Activated T-cell treated with anti-CD3 and anti-CD28 coated beads, Interleukin-2, amount 50 U/mL, for 72 hours (primary cell): ENCODE data around the gene CLIC1. TPM values are rescaled to one million over a fixed set of nuclear protein-coding genes. Genes with fewer than 3 reads are reported as not detected.

ENCODE experiments used
- ATAC-seq, 2 donors: fragments of 150-1000 bp; cut with Tn5 transposase; replicated peaks in 1 of 2; 2 replicates each; pipeline ENCODE4 v1.10.0; 2021; ENCODE audit warnings: moderate library complexity in 2 of 2, mild to moderate bottlenecking in 1 of 2
- DNase-seq, 2 donors: peaks; one replicate each; pipeline ENCODE4 v3.0.0; 2021 to 2022; ENCODE audit warnings: mixed read lengths in 1 of 2
- H3K27ac Mint-ChIP-seq: one replicate; pipeline ENCODE4 v1.8.0; 2022; ENCODE audit warnings: mild to moderate bottlenecking, moderate library complexity, mixed read lengths
- H3K27me3 Mint-ChIP-seq: one replicate; pipeline ENCODE4 v1.8.0; 2022; ENCODE audit warnings: low read depth, mixed read lengths
- H3K36me3 Mint-ChIP-seq, 2 donors: one replicate each; pipeline ENCODE4 v1.8.0; 2022; ENCODE audit warnings: mixed read lengths in 2 of 2, mild to moderate bottlenecking in 1 of 2; ENCODE audit not compliant: insufficient read depth in 2 of 2
- H3K4me1 Mint-ChIP-seq: one replicate; pipeline ENCODE4 v1.8.0; 2022; ENCODE audit warnings: low read depth, mixed read lengths
- H3K4me3 Mint-ChIP-seq, 2 donors: one replicate each; pipeline ENCODE4 v1.8.0; 2022; ENCODE audit warnings: mild to moderate bottlenecking in 2 of 2, mixed read lengths in 2 of 2, moderate library complexity in 2 of 2
- H3K9me3 Mint-ChIP-seq, 2 donors: one replicate each; pipeline ENCODE4 v1.8.0; 2022; ENCODE audit warnings: mixed read lengths in 2 of 2
- total RNA-seq, 2 donors: library from RNA; stranded (reverse); gene quantifications; one replicate each; pipeline ENCODE4 v1.2.3, GENCODE V29; 2022

The CLIC1 gene
- total RNA-seq, 2 donors from 2014 or later, result 253 to 318 TPM

GRCh38 chr6:31728767-31729514 lies 7.4 kb downstream of the CLIC1 start, which contains the start of gene DDAH2:
Gene DDAH2, minus strand, starts transcription at chr6:31729299. Its CDS starts 138 bp downstream, at chr6:31729161.
- peaks cover 7 to 16% of the 10 kb centered on the region in 2 donors for H3K36me3 Mint-ChIP-seq
- no peaks in the 10 kb centered on the region for H3K27me3 Mint-ChIP-seq
- H3K9me3 Mint-ChIP-seq, result no peaks in the 10 kb centered on the region
- peak within 1 kb of the TSS; percentile 83 to 94 for H3K4me3 Mint-ChIP-seq
- H3K27ac Mint-ChIP-seq, result no peak within 1 kb of the TSS
- no peak for DNase-seq
- H3K4me1 Mint-ChIP-seq, result peaks cover 58% of the 10 kb centered on the region
- peak; percentile 14 to 16 for ATAC-seq

DNA sequence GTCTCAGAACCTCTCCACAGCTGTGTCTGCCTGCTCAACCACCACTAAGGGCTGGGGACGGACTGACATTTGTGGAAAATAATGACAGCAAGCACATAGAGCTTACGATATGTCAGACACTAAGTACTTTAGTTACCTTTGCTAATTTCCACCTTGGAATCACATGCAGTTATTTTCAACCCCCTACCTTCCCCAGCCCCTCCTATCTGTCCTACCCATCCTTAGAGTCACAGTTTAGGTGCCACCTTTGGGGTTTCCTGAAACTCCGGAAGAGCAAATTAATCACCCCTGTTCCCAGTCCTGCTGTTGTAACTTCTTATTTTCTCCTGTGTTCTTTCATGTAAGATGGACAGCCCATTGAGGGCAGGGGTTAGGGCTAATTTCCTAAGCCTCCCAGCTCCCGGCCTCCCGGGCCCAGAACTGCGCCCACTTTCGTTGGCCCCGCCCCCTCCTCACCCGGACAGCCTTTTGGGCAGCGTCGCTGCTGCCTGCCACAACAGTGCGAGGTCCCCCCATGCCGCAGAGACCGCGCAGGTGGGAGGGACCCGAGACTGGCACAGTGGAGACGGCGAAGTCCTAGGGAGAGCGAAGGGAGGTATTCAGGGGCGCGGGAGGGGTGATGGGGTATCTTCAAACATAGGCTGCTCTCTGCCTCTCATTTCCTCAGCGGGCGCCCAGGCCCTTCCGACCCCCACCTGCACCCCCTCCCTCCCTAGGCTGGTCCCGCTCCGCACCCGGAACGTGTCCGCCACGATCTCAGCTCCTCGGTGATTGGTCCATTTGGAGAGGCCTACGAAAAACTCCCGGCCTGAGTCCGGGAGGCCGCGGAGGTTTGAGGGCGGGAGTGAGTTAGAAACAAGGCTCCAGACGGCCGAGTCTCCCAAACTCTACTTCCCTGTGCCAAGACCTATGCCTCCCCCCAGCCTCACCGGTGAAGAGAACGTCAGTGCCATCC lies 8.3 kb downstream of the CLIC1 start:
- Mint-ChIP-seq H3K27me3 (no peaks in the 10 kb centered on the region), H3K36me3 (peaks cover 3 to 12% of the 10 kb centered on the region in 2 donors), H3K27ac (no peak overlapping the region), H3K4me3 (peak overlapping the region; percentile 55 to 83), H3K4me1 (peaks cover 54% of the 10 kb centered on the region), H3K9me3 (no peaks in the 10 kb centered on the region)
- ATAC-seq (no peak), DNase-seq (no peak)

DNA sequence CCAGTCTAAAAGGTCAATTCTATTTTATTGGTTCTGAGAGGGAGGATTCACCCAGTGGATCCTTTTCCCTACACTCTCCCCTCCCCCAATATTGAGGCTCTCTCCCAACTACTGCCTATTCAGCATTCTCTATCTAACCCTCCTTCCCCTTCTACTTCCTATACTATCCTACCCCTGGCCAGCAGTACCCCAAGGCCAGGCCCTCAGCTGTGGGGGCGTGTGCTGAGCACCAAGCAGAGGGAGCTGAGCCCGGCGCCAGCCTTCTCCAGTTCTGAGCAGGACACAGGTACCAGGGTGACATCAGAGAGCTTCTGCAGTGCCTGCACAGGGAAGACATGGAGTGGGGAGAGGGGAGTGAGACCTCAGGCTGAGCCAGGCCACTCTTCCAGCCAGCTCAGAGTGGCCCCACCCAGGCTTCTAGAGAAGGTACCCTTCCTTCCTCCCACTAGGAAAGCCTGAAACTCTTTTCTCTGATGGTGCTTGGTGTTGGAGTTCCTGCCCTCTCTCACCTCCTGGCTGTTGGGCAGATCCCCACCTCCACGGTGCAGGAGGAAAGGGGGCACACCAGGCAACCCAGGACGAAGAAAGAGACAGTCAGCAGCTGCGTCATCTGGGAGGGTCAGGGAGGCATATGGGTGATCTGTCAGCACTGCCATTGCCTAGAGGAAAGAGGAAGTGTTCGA lies 9.2 kb downstream of the CLIC1 start:
- peaks cover 55% of the 10 kb centered on the region for H3K4me1 Mint-ChIP-seq
- DNase-seq (no peak), ATAC-seq (no peak)
- peak overlapping the region; percentile 34 to 55 for H3K4me3 Mint-ChIP-seq
- H3K27me3 Mint-ChIP-seq, result no peaks in the 10 kb centered on the region
- peaks cover 3 to 12% of the 10 kb centered on the region in 2 donors for H3K36me3 Mint-ChIP-seq
- no peak overlapping the region for H3K27ac Mint-ChIP-seq
- H3K9me3 Mint-ChIP-seq, result no peaks in the 10 kb centered on the region

DNA sequence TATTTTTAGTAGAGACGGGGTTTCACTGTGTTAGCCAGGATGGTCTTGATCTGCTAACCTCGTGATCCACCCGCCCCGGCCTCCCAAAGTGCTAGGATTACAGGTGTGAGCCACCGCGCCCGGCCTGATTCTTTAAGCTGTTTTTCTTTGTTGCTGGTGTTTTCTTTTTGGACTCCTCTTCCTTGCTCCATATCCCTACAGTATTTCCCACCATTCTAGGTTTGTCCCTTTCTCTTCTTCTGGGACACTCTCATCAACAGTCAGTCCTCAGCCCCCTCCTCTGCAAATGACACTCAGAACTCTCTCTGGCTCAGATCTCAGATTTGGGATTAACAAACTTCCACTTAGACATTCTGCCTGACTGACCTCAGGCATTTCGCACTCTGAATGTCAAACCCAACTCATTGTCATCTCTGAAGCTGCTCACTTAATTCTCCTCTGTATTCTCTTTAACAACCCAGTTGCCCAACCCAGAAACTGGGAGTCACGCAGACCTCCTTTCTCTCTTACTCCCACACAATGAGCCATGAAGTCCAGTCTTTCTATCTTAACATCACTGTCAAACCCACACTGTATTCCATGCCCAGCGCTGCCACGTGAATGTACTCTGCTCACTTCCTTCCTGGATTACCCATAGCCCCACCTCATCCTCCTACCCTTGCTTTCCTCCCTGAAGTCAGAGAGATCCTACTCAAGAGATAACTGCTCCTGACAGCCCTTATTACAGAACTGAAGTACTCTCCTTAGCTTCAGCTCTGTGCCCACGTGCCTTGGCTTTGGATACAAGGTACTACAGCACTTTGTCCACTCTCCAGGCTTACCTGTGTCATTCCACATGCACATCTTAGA lies 10.6 kb downstream of the CLIC1 start:
- Mint-ChIP-seq H3K9me3 (no peaks in the 10 kb centered on the region), H3K27ac (no peak overlapping the region), H3K4me1 (peaks cover 56% of the 10 kb centered on the region), H3K27me3 (no peaks in the 10 kb centered on the region), H3K4me3 (no peak overlapping the region), H3K36me3 (peaks cover 0 to 5% of the 10 kb centered on the region in 2 donors)
- no peak for DNase-seq
- ATAC-seq, result peak in 1 of 2 donors; percentile 12

DNA sequence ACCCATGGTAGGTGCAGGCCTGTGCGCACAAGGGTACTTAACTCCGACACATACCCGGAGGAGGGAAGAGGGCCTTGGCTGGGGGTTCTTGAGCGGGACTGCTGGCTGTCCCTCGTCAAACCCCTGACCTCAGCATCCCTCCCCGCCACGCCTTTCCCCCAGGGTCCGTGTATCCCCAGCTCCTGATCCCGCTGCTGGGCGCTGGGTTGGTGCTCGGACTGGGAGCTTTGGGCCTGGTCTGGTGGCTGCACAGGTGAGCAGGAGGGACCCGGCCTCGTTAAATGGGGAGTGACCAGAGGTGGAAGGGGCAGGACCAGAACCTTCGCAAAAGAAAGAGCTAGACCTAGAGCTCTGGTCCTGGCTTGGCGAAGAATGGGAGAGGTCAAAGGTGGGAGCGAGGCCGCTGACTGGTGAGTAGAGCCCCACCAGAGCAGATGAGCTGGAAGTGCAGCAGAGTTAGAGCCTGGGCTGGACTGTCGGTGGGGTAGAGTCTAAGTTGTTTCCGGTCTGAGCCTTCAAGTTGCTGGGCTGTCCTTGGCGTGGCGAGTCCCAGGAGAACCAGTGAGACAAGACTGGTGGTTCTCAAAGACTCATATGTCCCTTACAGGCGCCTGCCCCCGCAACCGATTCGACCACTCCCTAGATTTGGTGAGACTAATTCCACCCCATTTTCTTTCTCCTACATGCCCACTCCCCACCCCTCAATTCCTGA lies 12.2 kb downstream of the CLIC1 start:
- Mint-ChIP-seq H3K36me3 (peaks cover 0 to 2% of the 10 kb centered on the region in 2 donors), H3K27me3 (no peaks in the 10 kb centered on the region), H3K4me3 (no peak overlapping the region), H3K4me1 (peaks cover 44% of the 10 kb centered on the region), H3K27ac (no peak overlapping the region), H3K9me3 (no peaks in the 10 kb centered on the region)
- DNase-seq (no peak), ATAC-seq (no peak)

GRCh38 chr6:31723245-31723979 lies 12.9 kb downstream of the CLIC1 start, which contains the start of gene MPIG6B:
Gene MPIG6B, plus strand, starts transcription at chr6:31723373. Its CDS starts 11 bp downstream, at chr6:31723384.
- no peak within 1 kb of the TSS for H3K4me3 Mint-ChIP-seq
- DNase-seq, result no peak
- peaks cover 0 to 2% of the 10 kb centered on the region in 2 donors for H3K36me3 Mint-ChIP-seq
- no peaks in the 10 kb centered on the region for H3K27me3 Mint-ChIP-seq
- no peaks in the 10 kb centered on the region for H3K9me3 Mint-ChIP-seq
- H3K4me1 Mint-ChIP-seq, result peaks cover 37% of the 10 kb centered on the region
- no peak within 1 kb of the TSS for H3K27ac Mint-ChIP-seq
- ATAC-seq, result no peak

DNA sequence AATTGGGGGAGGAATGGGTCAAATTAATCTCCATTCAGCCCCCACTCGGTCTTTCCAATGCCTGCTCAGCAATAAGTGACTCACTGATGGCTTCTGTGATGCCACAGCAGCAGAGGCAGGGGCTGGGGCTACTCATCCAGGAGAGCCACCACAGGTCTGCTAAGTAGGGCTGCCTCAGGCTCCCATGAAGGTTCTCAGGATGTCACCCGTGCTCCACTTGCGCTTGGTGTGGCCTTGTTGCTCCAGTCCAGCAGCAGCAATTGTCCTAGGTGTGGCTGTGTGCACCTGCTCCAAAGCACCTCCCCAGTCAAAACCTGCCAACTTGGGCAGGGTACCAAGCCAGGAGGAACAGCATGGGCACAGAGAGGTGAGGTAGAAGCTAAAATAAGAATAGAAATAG lies 14.2 kb downstream of the CLIC1 start:
- no peak overlapping the region for H3K27ac Mint-ChIP-seq
- H3K27me3 Mint-ChIP-seq, result no peaks in the 10 kb centered on the region
- DNase-seq (no peak), ATAC-seq (no peak)
- peaks cover 28% of the 10 kb centered on the region for H3K4me1 Mint-ChIP-seq
- H3K9me3 Mint-ChIP-seq, result no peaks in the 10 kb centered on the region
- H3K36me3 Mint-ChIP-seq, result peaks cover 0 to 2% of the 10 kb centered on the region in 2 donors
- H3K4me3 Mint-ChIP-seq, result no peak overlapping the region

- no peaks in the 10 kb centered on the region for H3K27me3 Mint-ChIP-seq
- H3K27ac Mint-ChIP-seq, result no peak within 1 kb of the TSS
- no peak for DNase-seq
- H3K4me3 Mint-ChIP-seq, result no peak within 1 kb of the TSS
- peaks cover 0 to 2% of the 10 kb centered on the region in 2 donors for H3K36me3 Mint-ChIP-seq
- ATAC-seq, result no peak
- no peaks in the 10 kb centered on the region for H3K9me3 Mint-ChIP-seq
- H3K4me1 Mint-ChIP-seq, result peaks cover 21% of the 10 kb centered on the region
Measured at GRCh38 chr6:31721351-31722020, 14.8 kb downstream of the CLIC1 start, which contains the start of gene LY6G6C. Gene LY6G6C, minus strand, starts transcription at chr6:31721746. Its CDS starts 67 bp downstream, at chr6:31721679.

GRCh38 chr6:31720196-31720770 lies 16.0 kb downstream of the CLIC1 start:
- Mint-ChIP-seq H3K9me3 (no peaks in the 10 kb centered on the region), H3K27ac (no peak overlapping the region), H3K4me3 (no peak overlapping the region), H3K27me3 (no peaks in the 10 kb centered on the region), H3K36me3 (no peaks in the 10 kb centered on the region), H3K4me1 (peaks cover 9% of the 10 kb centered on the region)
- ATAC-seq (no peak), DNase-seq (no peak)

GRCh38 chr6:31719001-31719400 lies 17.3 kb downstream of the CLIC1 start:
- Mint-ChIP-seq H3K27me3 (peaks cover 3% of the 10 kb centered on the region), H3K9me3 (no peaks in the 10 kb centered on the region), H3K27ac (no peak overlapping the region), H3K4me1 (peaks cover 13% of the 10 kb centered on the region), H3K36me3 (no peaks in the 10 kb centered on the region), H3K4me3 (no peak overlapping the region)
- DNase-seq (no peak), ATAC-seq (no peak)
